HG03039 (cell line): ENCODE measurements around the gene SLC16A6.
"Not testable (repeated sequence)": the region's sequence is repeated elsewhere in the genome, so short reads cannot be mapped to it uniquely, and the experiment has no call there.

Source experiments
- ATAC-seq: cut with Tn5 transposase; IDR thresholded peaks from one replicate; pipeline ENCODE4 v1.9.1; 2021; ENCODE audit warnings: mild to moderate bottlenecking, moderate library complexity; ENCODE audit not compliant: unreplicated experiment

The SLC16A6 gene

DNA sequence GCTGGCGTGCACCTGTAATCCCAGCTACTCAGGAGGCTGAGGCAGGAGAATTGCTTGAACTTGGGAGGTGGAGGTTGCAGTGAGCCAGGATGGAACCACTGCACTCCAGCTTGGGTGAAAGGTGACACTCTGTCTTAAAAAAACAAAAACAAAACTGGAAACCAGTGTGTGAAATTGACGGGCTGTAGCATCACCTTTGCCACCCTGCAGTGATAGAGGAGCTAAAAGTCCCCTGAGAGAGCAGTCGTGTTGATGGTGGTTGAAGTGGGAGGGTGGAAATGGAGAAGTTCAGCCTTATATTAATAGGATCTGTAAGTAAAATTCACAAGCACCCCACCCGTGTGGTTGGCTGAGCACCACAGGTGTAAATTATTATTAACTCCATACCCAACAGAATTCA lies 65.9 kb downstream of the SLC16A6 start:
- not testable (repeated sequence) for ATAC-seq

DNA sequence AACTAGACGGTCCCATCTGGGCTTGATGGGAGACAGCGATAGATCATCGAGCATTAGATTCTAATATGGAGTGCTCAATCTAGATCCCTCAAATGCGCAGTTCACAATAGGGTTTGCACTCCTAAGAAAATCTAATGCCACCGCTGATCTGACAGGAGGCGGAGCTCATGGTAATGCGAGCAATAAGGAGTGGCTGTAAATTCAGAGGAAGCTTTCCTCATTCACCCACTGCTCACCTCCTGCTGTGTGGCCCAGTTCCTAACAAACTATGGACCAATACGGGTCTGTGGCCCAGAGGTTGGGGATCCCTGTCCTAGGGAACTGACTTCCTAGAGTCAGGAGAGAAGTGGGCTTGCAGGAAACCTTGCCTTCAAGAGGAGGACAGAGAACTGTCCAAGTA lies 68.3 kb downstream of the SLC16A6 start:
- ATAC-seq, result no peak

DNA sequence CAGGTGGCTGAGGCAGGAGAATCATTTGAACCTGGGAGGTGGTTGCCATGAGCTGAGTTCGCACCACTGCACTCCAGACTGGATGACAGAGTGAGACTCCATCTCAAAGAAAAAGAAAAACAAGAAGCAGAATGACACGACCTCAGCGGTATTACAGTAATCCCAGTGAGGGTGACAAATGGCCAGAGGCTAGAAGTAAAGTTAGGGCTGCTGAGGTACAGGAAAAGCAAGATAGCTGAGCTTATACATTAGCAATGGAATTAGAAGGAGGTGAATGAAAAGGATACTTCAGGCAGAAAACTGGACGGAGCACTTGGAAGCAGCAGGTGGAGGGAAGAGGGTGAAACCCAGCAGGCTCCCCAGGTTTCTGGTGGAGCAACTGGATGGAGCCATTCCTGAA lies 69.1 kb downstream of the SLC16A6 start:
- ATAC-seq, result no peak

DNA sequence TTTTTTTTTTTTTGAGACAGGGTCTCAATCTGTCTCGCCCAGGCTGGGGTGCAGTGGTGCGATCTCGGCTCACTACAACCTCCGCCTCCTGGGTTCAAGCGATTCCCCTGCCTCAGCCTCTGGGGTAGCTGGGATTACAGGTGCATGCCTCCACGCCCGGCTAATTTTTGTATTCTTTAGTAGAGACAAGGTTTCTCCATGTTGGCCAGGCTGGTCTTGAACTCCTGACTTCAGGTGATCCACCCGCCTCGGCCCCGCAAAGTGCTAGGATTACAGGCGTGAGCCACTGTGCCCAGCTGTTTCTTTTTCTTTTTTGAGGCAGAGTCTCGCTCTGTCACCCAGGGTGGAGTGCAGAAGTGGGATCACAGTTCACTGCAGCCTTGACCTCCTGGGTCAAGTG lies 70.1 kb downstream of the SLC16A6 start:
- not testable (repeated sequence) for ATAC-seq

DNA sequence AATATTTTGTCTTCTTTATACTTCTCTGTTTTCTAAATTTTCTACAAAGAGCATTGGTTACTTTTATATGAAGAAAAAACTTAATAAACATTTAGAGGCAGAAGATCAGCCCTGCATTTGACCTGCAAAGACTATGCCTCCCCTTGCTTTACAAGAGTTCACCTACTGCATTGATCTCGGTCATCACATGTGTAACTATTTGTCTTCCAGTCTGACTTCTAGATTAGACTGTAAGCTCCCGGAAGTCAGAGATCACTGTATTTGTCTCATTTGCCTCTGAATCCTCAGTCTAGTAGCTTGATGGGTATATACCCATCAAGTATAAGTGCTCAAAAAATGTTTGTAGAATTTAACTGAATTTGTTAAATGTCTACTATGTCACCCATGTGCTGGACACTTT lies 70.7 kb downstream of the SLC16A6 start:
- not testable (repeated sequence) for ATAC-seq

DNA sequence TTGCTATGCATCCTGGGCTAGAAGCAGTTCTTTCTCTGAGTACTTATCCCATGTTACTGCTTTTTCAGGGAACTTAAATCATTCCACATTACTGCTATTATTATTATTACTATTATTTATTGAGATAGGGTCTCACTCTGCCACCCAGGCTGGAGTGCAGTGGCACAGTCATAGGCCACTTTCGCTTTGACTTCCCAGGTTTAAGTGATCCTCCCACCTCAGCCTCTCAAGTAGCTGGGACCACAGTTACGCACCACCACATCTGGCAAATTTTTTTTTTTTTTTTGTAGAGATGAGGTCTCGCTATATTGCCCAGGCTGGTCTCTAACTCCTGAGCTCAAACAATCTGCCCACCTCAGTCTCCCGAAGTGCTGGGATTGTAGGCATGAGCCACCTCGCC lies 71.5 kb downstream of the SLC16A6 start:
- ATAC-seq, result not testable (repeated sequence)
